Measurements from ENCODE around the gene RCCD1.

- TF ChIP-seq EZH2 (IDR thresholded peaks at IDR 0.05; ENCODE audit: borderline replicate concordance, low read depth, low read length, severe bottlenecking) (no peak), CTCF (IDR thresholded peaks at IDR 0.05; ENCODE audit: extremely low read depth in 1 of 2, insufficient read depth in 1 of 2, low read depth in 1 of 2, low read length in 2 of 2) (no peak)
Observed at GRCh38 chr15:90994417-90995311, 40.0 kb downstream of the RCCD1 start, which contains the start of gene PRC1.
